ENCODE results near the gene AGAP3.

DNA sequence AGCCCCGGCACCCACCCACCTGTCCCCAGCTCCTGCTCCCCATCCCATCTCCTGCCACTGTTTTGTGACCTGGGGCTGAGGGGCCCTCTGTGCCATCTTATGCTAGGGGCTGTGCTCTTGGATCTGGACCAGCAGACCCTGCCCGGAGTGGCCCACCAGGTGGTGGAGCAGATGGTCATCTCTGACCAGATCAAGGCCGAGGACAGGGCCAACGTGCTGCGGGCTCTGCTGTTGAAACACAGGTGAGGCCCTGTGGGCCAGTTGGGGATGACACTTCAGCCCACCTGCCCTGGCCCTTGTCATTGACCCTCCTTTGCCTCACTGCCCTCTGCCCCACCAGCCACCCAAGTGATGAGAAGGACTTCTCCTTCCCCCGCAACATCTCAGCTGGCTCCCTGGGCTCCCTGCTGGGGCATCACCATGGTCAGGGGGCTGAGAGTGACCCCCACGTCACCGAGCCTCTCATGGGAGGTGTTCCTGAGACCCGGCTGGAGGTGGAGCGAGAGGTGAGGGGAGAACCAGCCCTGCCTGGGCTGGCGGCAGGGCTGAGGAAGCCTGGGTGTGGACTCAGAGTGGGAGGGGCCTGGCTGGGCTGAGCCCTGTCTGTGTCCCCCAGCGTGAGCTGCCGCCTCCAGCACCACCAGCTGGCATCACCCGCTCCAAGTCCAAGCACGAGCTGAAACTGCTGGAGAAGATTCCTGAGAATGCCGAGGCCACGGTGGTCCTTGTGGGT is 16.3 kb upstream of the AGAP3 start:
- TF ChIP-seq YY1 (IDR thresholded peaks at IDR 0.05; ENCODE audit: insufficient read depth, insufficient read length) (no peak), SUZ12 (IDR thresholded peaks at IDR 0.05; ENCODE audit: extremely low read depth, insufficient read depth, insufficient read length) (no peak), ZNF274 (IDR thresholded peaks at IDR 0.05; ENCODE audit: low read depth, low read length) (no peak)
